Heart left ventricle (tissue), 16 donors: ENCODE results near the gene CCDC92. TPM values are rescaled to one million over a fixed set of nuclear protein-coding genes. Genes with fewer than 3 reads are reported as not detected.

Experiments used
- ATAC-seq, 4 donors: fragments of 200-7000 bp; cut with Tn5 transposase; one replicate each; pipeline ENCODE4 v1.9.1; 2020 to 2022; ENCODE audit warnings: moderate library complexity in 4 of 4, mild to moderate bottlenecking in 3 of 4, moderate number of reproducible peaks in 1 of 4
- DNase-seq, 5 donors: peaks; one replicate each; pipeline ENCODE4 v3.0.0-alpha.2; 2020
- H3K27ac ChIP-seq, 12 donors: fragments of 200-600 bp; sonication (generic) in 4 of 12; one replicate each; pipeline versions ENCODE4 v1.5.0 to v1.8.0; 2016 to 2022; ENCODE audit warnings: mild to moderate bottlenecking in 2 of 12
- H3K27me3 ChIP-seq, 9 donors: fragments of 200-600 bp; sonication (generic) in 2 of 9; one replicate each; pipeline versions ENCODE4 v1.5.1 to v1.8.0; 2016 to 2022; ENCODE audit warnings: mild to moderate bottlenecking in 3 of 9
- H3K36me3 ChIP-seq, 9 donors: fragments of 200-600 bp; sonication (generic) in 2 of 9; one replicate each; pipeline versions ENCODE4 v1.5.0 to v1.8.0; 2018 to 2022; ENCODE audit warnings: mild to moderate bottlenecking in 2 of 9
- H3K4me1 ChIP-seq, 12 donors: fragments of 200-600 bp; sonication (generic) in 4 of 12; one replicate each; pipeline versions ENCODE4 v1.5.0 to v1.8.0; 2016 to 2022; ENCODE audit warnings: mild to moderate bottlenecking in 3 of 12
- H3K4me3 ChIP-seq, 12 donors: fragments of 200-600 bp; sonication (generic) in 4 of 12; one replicate each; pipeline versions ENCODE4 v1.5.0 to v1.8.0; 2017 to 2022; ENCODE audit warnings: mild to moderate bottlenecking in 9 of 12, moderate library complexity in 4 of 12
- H3K9me3 ChIP-seq, 12 donors: fragments of 200-600 bp; sonication (generic) in 4 of 12; one replicate each; pipeline versions ENCODE4 v1.5.0 to v1.8.0; 2016 to 2022; ENCODE audit warnings: mild to moderate bottlenecking in 1 of 12
- CTCF ChIP-seq, 12 donors: fragments of 200-600 bp; sonication (generic) in 4 of 12; IDR thresholded peaks; one replicate each; pipeline versions ENCODE4 v1.5.0 to v1.8.0; 2018 to 2022; ENCODE audit warnings: antibody characterized with exemption in 12 of 12, mild to moderate bottlenecking in 5 of 12
- POLR2A ChIP-seq, 2 donors: fragments of 450-650 bp; IDR thresholded peaks; one replicate each; pipeline ENCODE4 v1.6.1; 2017; ENCODE audit warnings: antibody characterized with exemption in 2 of 2, mild to moderate bottlenecking in 2 of 2, moderate library complexity in 2 of 2
- WGBS, 4 donors: extraction: QIAGEN DNeasy Blood & Tissue Kit in 2 of 4; methylation state at CpG; one replicate each; pipeline versions ENCODE4 v1.1.5 to v1.1.7; 2013 to 2018; 5-methylcytosine and 5-hydroxymethylcytosine counted together
- intact Hi-C, 10 donors: fragments of 100-400 bp; cut with DNase I; formaldehyde crosslinking; loops; one replicate each; pipeline versions ENCODE4 v1.11.1 to v1.14.2; 2022
- polyA plus RNA-seq, 2 donors: library from polyadenylated mRNA; stranded (reverse); fragments of 200-250 nt; gene quantifications; one replicate each; pipeline ENCODE4 v1.2.3, GENCODE V29; 2013
- total RNA-seq, 9 donors: library from RNA; depleted of rRNA in 2 of 9; stranded (reverse); fragments of >200 nt in 2 of 9; fragmentation: NEBNext Ultra II Directional in 3 of 9; extraction: Animal tissue kit (Norgen Biotek cat#: 25700) in 3 of 9; gene quantifications; one replicate each; pipeline versions ENCODE4 v1.1.0 to v1.2.4, GENCODE V29; 2016 to 2023
- donor health status: ischemic (EF 13 %, LVEDD 7.1; RV severe dilation, severe dysfunction).
- donor health status: healthy with polysubstance abuse.
- donor health status: DM: no; HTN: yes; CAD: no.
- donor health status: DM: no; HTN: no; CAD: no.
- donor health status: ischemic (EF 25% LVEDD 6.9; RV normal size, moderate dysfunction).
- donor health status: ischemic (EF 25% LVEDD 5.7; RV mildly dilated, moderate dysfunction).
- donor health status: healthy.
- donor health status: DM: yes; HTN: yes; CAD: no.
- donor health status: ischemic (EF 35%, LVEDD 5.7; RV mildly dilated, moderate dysfunction).
- donor health status: nonischemic (EF 11% LVEDD 7.7; RV severe dilation, severe dysfunction).
- donor health status: DM: yes; HTN: yes; CAD: no.
- donor health status: PGD.
- donor health status: ischemic (EF 29% LVEDD 5.4; RV normal size, mild dysfunction).
- donor health status: nonischemic (EF 23%, LVEDD 6.1; RV moderate dilation, normal function).

CCDC92 gene
- total and polyA plus RNA-seq, 11 donors = 37.8 to 86.1 (median 58.1) TPM

- TF ChIP-seq POLR2A (IDR thresholded peaks at IDR 0.05) = no peak
- no peak for TF ChIP-seq CTCF (IDR thresholded peaks at IDR 0.05)
- WGBS, 4 donors = 1 to 2% (median 1%) methylated on average over 14 to 55 of the region's 55 CpGs
- no peaks in the 10 kb centered on the region for H3K9me3 ChIP-seq
- H3K36me3 ChIP-seq = peaks cover 0 to 21% (median 11%) of the 10 kb centered on the region in 9 donors
- H3K27ac ChIP-seq = peak overlapping the region; percentile 87 to 99 (median 94)
- peak in 4 of 5 donors; percentile 32 to 73 (median 40) for DNase-seq
- H3K4me3 ChIP-seq = peak overlapping the region; percentile 71 to 98 (median 92)
- peak in 3 of 4 donors; percentile 6 to 27 (median 13) for ATAC-seq
- no peaks in the 10 kb centered on the region for H3K27me3 ChIP-seq
- peaks cover 0 to 55% (median 25%) of the 10 kb centered on the region in 12 donors for H3K4me1 ChIP-seq
- intact Hi-C loops = loop anchor here in 2 of 10 donors (2.0 to 10.0 kb wide), 2 partner anchors 67 to 317 kb away; no protein-coding TSS in a partner anchor
Observed at GRCh38 chr12:123971770-123972456, 718 bp downstream of the CCDC92 start.

- H3K4me1 ChIP-seq = peaks cover 0 to 60% (median 25%) of the 10 kb centered on the region in 12 donors
- DNase-seq (no peak), ATAC-seq (no peak)
- no peaks in the 10 kb centered on the region for H3K9me3 ChIP-seq
- no peak for TF ChIP-seq POLR2A (IDR thresholded peaks at IDR 0.05)
- no peak for TF ChIP-seq CTCF (IDR thresholded peaks at IDR 0.05)
- intact Hi-C loops = loop anchor here in 2 of 10 donors (2.0 to 10.0 kb wide), 2 partner anchors 67 to 317 kb away; no protein-coding TSS in a partner anchor
- H3K27me3 ChIP-seq = no peaks in the 10 kb centered on the region
- peak overlapping the region; percentile 87 to 99 (median 94) for H3K27ac ChIP-seq
- peak overlapping the region; percentile 71 to 98 (median 92) for H3K4me3 ChIP-seq
- peaks cover 0 to 17% (median 7%) of the 10 kb centered on the region in 9 donors for H3K36me3 ChIP-seq
- 28 to 30% (median 29%) methylated on average over 10 of the region's 10 CpGs for WGBS, 4 donors
Observed at GRCh38 chr12:123971449-123971769, 1.2 kb downstream of the CCDC92 start.

GRCh38 chr12:123967121-123967586 is 5.5 kb downstream of the CCDC92 start:
- ATAC-seq = no peak
- peaks cover 0 to 8% (median 0%) of the 10 kb centered on the region in 9 donors for H3K36me3 ChIP-seq
- H3K4me1 ChIP-seq = peaks cover 0 to 43% (median 17%) of the 10 kb centered on the region in 12 donors
- TF ChIP-seq POLR2A (IDR thresholded peaks at IDR 0.05) (no peak), CTCF (IDR thresholded peaks at IDR 0.05) (no peak)
- H3K27me3 ChIP-seq = no peaks in the 10 kb centered on the region
- peak overlapping the region in 2 of 12 donors; percentile 5 to 27 for H3K27ac ChIP-seq
- no peak for DNase-seq
- intact Hi-C loops = no loop called here
- H3K4me3 ChIP-seq = no peak overlapping the region
- H3K9me3 ChIP-seq = no peaks in the 10 kb centered on the region
- WGBS, 4 donors = 72 to 73% (median 73%) methylated on average over 8 of the region's 8 CpGs

GRCh38 chr12:123966596-123966995 is 6.0 kb downstream of the CCDC92 start:
- Histone ChIP-seq H3K27me3 (no peaks in the 10 kb centered on the region), H3K4me1 (peaks cover 0 to 40% (median 17%) of the 10 kb centered on the region in 12 donors), H3K4me3 (no peak overlapping the region), H3K36me3 (peaks cover 0 to 8% (median 0%) of the 10 kb centered on the region in 9 donors), H3K27ac (peak overlapping the region in 1 of 12 donors; percentile 58), H3K9me3 (no peaks in the 10 kb centered on the region)
- TF ChIP-seq CTCF (IDR thresholded peaks at IDR 0.05) (no peak), POLR2A (IDR thresholded peaks at IDR 0.05) (no peak)
- DNase-seq (no peak), ATAC-seq (no peak)
- intact Hi-C loops = no loop called here
- 76 to 86% (median 82%) methylated on average over 3 of the region's 3 CpGs for WGBS, 4 donors
